ENCODE data around the gene CASQ2. TPM values are rescaled to one million over a fixed set of nuclear protein-coding genes. Genes with fewer than 3 reads are reported as not detected.

The CASQ2 gene
- total RNA-seq, 4 donors from 2014 or later = 1.5 to 30.2 (median 7.8) TPM

DNA sequence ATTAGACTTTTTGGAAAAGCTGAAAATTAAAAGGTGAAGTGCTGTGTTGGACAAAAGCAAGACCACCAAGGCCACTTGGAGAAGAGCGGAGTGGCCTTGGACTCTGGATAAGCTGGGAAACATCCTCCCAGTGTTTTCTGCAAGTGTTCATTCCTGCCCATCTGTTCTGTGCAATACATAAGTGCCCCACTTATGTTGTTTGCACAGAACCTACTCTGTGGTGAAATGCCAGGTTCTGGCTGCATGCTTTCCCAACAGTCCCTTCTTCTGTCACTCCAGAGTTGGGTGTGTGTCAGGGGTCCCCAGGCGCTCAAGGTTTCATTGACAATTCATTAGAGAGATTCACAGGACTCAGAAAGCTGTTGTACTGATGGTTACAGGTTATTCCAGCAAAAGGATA lies 42.1 kb upstream of the CASQ2 start:
- Histone ChIP-seq H3K4me3 (no peak overlapping the region), H3K9me3 (no peaks in the 10 kb centered on the region), H3K27ac (no peak overlapping the region), H3K27me3 (no peaks in the 10 kb centered on the region), H3K36me3 (no peaks in the 10 kb centered on the region), H3K4me1 (no peaks in the 10 kb centered on the region)
- intact Hi-C loops (cut with DNase I; ENCODE audit: low total_unique reads) = no loop called here
- no peak for DNase-seq
- no peak for TF ChIP-seq POLR2A (IDR thresholded peaks at IDR 0.05)
- TF ChIP-seq, protein P1, sequence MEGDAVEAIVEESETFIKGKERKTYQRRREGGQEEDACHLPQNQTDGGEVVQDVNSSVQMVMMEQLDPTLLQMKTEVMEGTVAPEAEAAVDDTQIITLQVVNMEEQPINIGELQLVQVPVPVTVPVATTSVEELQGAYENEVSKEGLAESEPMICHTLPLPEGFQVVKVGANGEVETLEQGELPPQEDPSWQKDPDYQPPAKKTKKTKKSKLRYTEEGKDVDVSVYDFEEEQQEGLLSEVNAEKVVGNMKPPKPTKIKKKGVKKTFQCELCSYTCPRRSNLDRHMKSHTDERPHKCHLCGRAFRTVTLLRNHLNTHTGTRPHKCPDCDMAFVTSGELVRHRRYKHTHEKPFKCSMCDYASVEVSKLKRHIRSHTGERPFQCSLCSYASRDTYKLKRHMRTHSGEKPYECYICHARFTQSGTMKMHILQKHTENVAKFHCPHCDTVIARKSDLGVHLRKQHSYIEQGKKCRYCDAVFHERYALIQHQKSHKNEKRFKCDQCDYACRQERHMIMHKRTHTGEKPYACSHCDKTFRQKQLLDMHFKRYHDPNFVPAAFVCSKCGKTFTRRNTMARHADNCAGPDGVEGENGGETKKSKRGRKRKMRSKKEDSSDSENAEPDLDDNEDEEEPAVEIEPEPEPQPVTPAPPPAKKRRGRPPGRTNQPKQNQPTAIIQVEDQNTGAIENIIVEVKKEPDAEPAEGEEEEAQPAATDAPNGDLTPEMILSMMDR (IDR thresholded peaks at IDR 0.05) = no peak

GRCh38 chr1:115809847-115810246 lies 41.3 kb upstream of the CASQ2 start:
- DNase-seq = no peak
- intact Hi-C loops (cut with DNase I; ENCODE audit: low total_unique reads) = no loop called here
- Histone ChIP-seq H3K9me3 (no peaks in the 10 kb centered on the region), H3K4me1 (no peaks in the 10 kb centered on the region), H3K27ac (no peak overlapping the region), H3K27me3 (no peaks in the 10 kb centered on the region), H3K36me3 (no peaks in the 10 kb centered on the region), H3K4me3 (no peak overlapping the region)
- no peak for TF ChIP-seq POLR2A (IDR thresholded peaks at IDR 0.05)
- TF ChIP-seq, protein P1 (IDR thresholded peaks at IDR 0.05) = no peak

DNA sequence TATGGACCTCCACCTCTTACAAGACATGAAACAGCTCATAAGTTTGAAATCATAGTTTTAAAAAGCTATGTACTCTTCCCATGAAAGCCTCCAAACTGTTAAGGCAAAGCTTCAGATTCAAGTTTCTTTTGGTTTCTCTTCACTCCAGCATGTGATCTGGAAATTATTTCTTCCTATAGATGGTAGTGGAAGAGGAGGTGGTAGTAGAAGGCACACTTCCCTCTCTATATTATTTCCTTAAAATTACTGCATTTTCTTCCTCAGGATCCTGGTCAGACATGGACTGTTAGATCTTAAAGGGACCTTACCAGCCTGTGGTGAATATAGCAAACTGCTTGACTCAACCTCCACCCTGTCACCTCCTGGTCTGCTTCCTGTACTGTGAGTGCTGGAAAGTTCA lies 40.6 kb upstream of the CASQ2 start:
- TF ChIP-seq, protein P1 (IDR thresholded peaks at IDR 0.05) = no peak
- TF ChIP-seq POLR2A (IDR thresholded peaks at IDR 0.05) = no peak
- no peak overlapping the region for H3K27ac ChIP-seq
- intact Hi-C loops (cut with DNase I; ENCODE audit: low total_unique reads) = no loop called here
- H3K4me1 ChIP-seq = no peaks in the 10 kb centered on the region
- H3K36me3 ChIP-seq = no peaks in the 10 kb centered on the region
- H3K9me3 ChIP-seq = no peaks in the 10 kb centered on the region
- DNase-seq = no peak
- H3K27me3 ChIP-seq = no peaks in the 10 kb centered on the region
- H3K4me3 ChIP-seq = no peak overlapping the region

GRCh38 chr1:115807723-115808122 lies 39.2 kb upstream of the CASQ2 start:
- H3K9me3 ChIP-seq = no peaks in the 10 kb centered on the region
- intact Hi-C loops (cut with DNase I; ENCODE audit: low total_unique reads) = no loop called here
- peak in 1 of 2 donors; percentile 27 for DNase-seq

GRCh38 chr1:115805597-115805996 lies 37.1 kb upstream of the CASQ2 start:
- Histone ChIP-seq H3K4me3 (no peak overlapping the region), H3K27ac (no peak overlapping the region), H3K36me3 (no peaks in the 10 kb centered on the region), H3K4me1 (no peaks in the 10 kb centered on the region), H3K9me3 (no peaks in the 10 kb centered on the region), H3K27me3 (no peaks in the 10 kb centered on the region)
- intact Hi-C loops (cut with DNase I; ENCODE audit: low total_unique reads) = no loop called here
- no peak for DNase-seq
- TF ChIP-seq POLR2A (IDR thresholded peaks at IDR 0.05) = no peak
- TF ChIP-seq, protein P1 (IDR thresholded peaks at IDR 0.05) = no peak

More at GRCh38 chr1:115807723-115808122, 39.2 kb upstream of the CASQ2 start:
- Histone ChIP-seq H3K4me3 (no peak overlapping the region), H3K27ac (no peak overlapping the region), H3K4me1 (no peaks in the 10 kb centered on the region), H3K27me3 (no peaks in the 10 kb centered on the region), H3K36me3 (no peaks in the 10 kb centered on the region)
- no peak for TF ChIP-seq POLR2A (IDR thresholded peaks at IDR 0.05)
- TF ChIP-seq, protein P1 (IDR thresholded peaks at IDR 0.05) = peak in 3 of 4 experiments; percentile 44 to 51 (median 46)

All from uterus (tissue), 4 donors.